NCI-H1436 treated with DMSO at 0.1 percent for 48 hours (cell line): ENCODE results near the gene DGUOK.
"Not testable (repeated sequence)": the region's sequence is repeated elsewhere in the genome, so short reads cannot be mapped to it uniquely, and the experiment has no call there.

Source experiments
- DNase-seq: peaks from one replicate; lab custom pipeline; 2025; lab: John Stamatoyannopoulos, UW

Gene DGUOK

GRCh38 chr2:73901143-73901542 lies 25.5 kb upstream of the DGUOK start:
- DNase-seq: no peak

GRCh38 chr2:73902284-73902683 lies 24.4 kb upstream of the DGUOK start:
- DNase-seq: no peak

- DNase-seq: no peak
These were observed 23.4 kb upstream of the DGUOK start for GRCh38 chr2:73903313-73903712.

GRCh38 chr2:73903949-73904613 lies 22.6 kb upstream of the DGUOK start:
- DNase-seq: not testable (repeated sequence)

GRCh38 chr2:73904952-73905351 lies 21.7 kb upstream of the DGUOK start:
- DNase-seq: no peak

- DNase-seq: no peak
These were observed 19.7 kb upstream of the DGUOK start for GRCh38 chr2:73906847-73907505.

- DNase-seq: no peak
These were observed 18.7 kb upstream of the DGUOK start for GRCh38 chr2:73907840-73908452.

- DNase-seq: no peak
These were observed 17.7 kb upstream of the DGUOK start for GRCh38 chr2:73908689-73909652.

- DNase-seq: no peak
These were observed 15.7 kb upstream of the DGUOK start for GRCh38 chr2:73910873-73911547.

GRCh38 chr2:73911548-73912208 lies 15.0 kb upstream of the DGUOK start:
- DNase-seq: no peak

GRCh38 chr2:73913414-73914054 lies 13.1 kb upstream of the DGUOK start:
- DNase-seq: no peak

GRCh38 chr2:73914667-73915066 lies 12.0 kb upstream of the DGUOK start:
- DNase-seq: no peak

GRCh38 chr2:73915437-73915993 lies 11.2 kb upstream of the DGUOK start:
- no peak for DNase-seq

- no peak for DNase-seq
These were observed 10.0 kb upstream of the DGUOK start for GRCh38 chr2:73916666-73917065.

GRCh38 chr2:73917296-73917695 lies 9.4 kb upstream of the DGUOK start:
- DNase-seq: no peak

- DNase-seq: no peak
These were observed 8.9 kb upstream of the DGUOK start for GRCh38 chr2:73917696-73918207.

GRCh38 chr2:73918856-73919255 lies 7.8 kb upstream of the DGUOK start:
- DNase-seq: no peak

- DNase-seq: no peak
These were observed 7.0 kb upstream of the DGUOK start for GRCh38 chr2:73919596-73920228.
